GM13977 (cell line): Measurements from ENCODE around the gene ADAP1.
"Not testable (repeated sequence)": the region's sequence is repeated elsewhere in the genome, so short reads cannot be mapped to it uniquely, and the experiment has no call there.

Experiments
- DNase-seq: peaks from one replicate; pipeline ENCODE4 v3.0.0; 2012; ENCODE audit warnings: low spot score
- CTCF ChIP-seq: IDR thresholded peaks from 2 replicates; pipeline ENCODE4 v1.5.1; 2012; ENCODE audit warnings: mild to moderate bottlenecking, control low read depth; ENCODE audit not compliant: insufficient read depth; ENCODE audit errors: extremely low read depth, missing control alignments
- in situ Hi-C: fragments of 300-500 bp; cut with MboI; formaldehyde crosslinking; loops from one replicate; pipeline ENCODE4 v1.12.0; 2022; ENCODE audit warnings: low sequenced_read_pairs, low pct_unique_long_range_greater_than_20kb, mixed read lengths, inconsistent platforms; ENCODE audit not compliant: unreplicated experiment

Gene ADAP1

GRCh38 chr7:911791-912480, 42.5 kb downstream of the ADAP1 start:
- no peak for TF ChIP-seq CTCF
- DNase-seq = no peak
- in situ Hi-C loops = no loop called here

GRCh38 chr7:910931-911431, 43.5 kb downstream of the ADAP1 start:
- DNase-seq = no peak
- TF ChIP-seq CTCF = no peak
- in situ Hi-C loops = no loop called here

GRCh38 chr7:910441-910861, 44.0 kb downstream of the ADAP1 start:
- in situ Hi-C loops = no loop called here
- no peak for TF ChIP-seq CTCF
- no peak for DNase-seq

- DNase-seq = no peak
- in situ Hi-C loops = no loop called here
- no peak for TF ChIP-seq CTCF
These were observed 44.8 kb downstream of the ADAP1 start for GRCh38 chr7:909358-910329.

GRCh38 chr7:908591-909357, 45.7 kb downstream of the ADAP1 start:
- in situ Hi-C loops = not testable (repeated sequence)
- TF ChIP-seq CTCF = peak; percentile 100
- peak; percentile 92 for DNase-seq

GRCh38 chr7:908159-908581, 46.3 kb downstream of the ADAP1 start:
- no peak for DNase-seq
- in situ Hi-C loops = no loop called here
- TF ChIP-seq CTCF = no peak
